OCI-LY1 (cell line): ENCODE results near the gene ADK.

Experiments
- H2AFZ ChIP-seq: fragments of 200-600 bp; sonication (generic), shearing (Covaris generic); 2 replicates; pipeline ENCODE4 v1.6.0; 2014; ENCODE audit warnings: antibody characterized with exemption, mild to moderate bottlenecking, low read length
- H3F3A ChIP-seq: fragments of 200-600 bp; sonication (generic), shearing (Covaris generic); 2 replicates; pipeline ENCODE4 v1.6.0; 2014; ENCODE audit warnings: mild to moderate bottlenecking, antibody characterized with exemption, low read length, moderate library complexity; ENCODE audit not compliant: insufficient read depth
- H3K27ac ChIP-seq: fragments of 200-600 bp; sonication (generic); 2 replicates; pipeline ENCODE4 v1.5.1; 2014; ENCODE audit warnings: low read length, mixed run types, mild to moderate bottlenecking, low read depth; ENCODE audit not compliant: poor library complexity, severe bottlenecking
- H3K27me3 ChIP-seq: fragments of 200-600 bp; sonication (generic); 2 replicates; pipeline ENCODE4 v1.6.0; 2014; ENCODE audit warnings: antibody characterized with exemption, mild to moderate bottlenecking, low read length, moderate library complexity; ENCODE audit not compliant: insufficient read depth
- H3K36me3 ChIP-seq: fragments of 200-600 bp; sonication (generic); 2 replicates; pipeline ENCODE4 v1.6.1; 2014; ENCODE audit warnings: mild to moderate bottlenecking, antibody characterized with exemption, low read length, moderate library complexity, mixed read lengths; ENCODE audit not compliant: insufficient read depth
- H3K4me1 ChIP-seq: fragments of 200-600 bp; sonication (generic); 2 replicates; pipeline ENCODE4 v1.5.1; 2014; ENCODE audit warnings: mild to moderate bottlenecking, low read length, moderate library complexity; ENCODE audit not compliant: insufficient read depth, severe bottlenecking
- H3K4me2 ChIP-seq: fragments of 200-600 bp; sonication (generic), shearing (Covaris generic); 2 replicates; pipeline ENCODE4 v1.6.1; 2014; ENCODE audit warnings: low read length
- H3K4me3 ChIP-seq: fragments of 200-600 bp; sonication (generic); 2 replicates; pipeline ENCODE4 v1.5.1; 2014; ENCODE audit warnings: low read length, low read depth, mild to moderate bottlenecking, mixed read lengths; ENCODE audit not compliant: poor library complexity, severe bottlenecking
- H3K79me2 ChIP-seq: fragments of 200-600 bp; shearing (Covaris generic); 2 replicates; pipeline ENCODE4 v1.6.1; 2016; ENCODE audit warnings: mixed run types, low read length, mixed read lengths; ENCODE audit not compliant: insufficient read depth
- H3K9ac ChIP-seq: fragments of 200-600 bp; sonication (generic), shearing (Covaris generic); 2 replicates; pipeline ENCODE4 v1.6.1; 2014; ENCODE audit warnings: mild to moderate bottlenecking, low read length, mixed read lengths
- H3K9me2 ChIP-seq: fragments of 200-600 bp; sonication (generic), shearing (Covaris generic); 2 replicates; pipeline ENCODE4 v1.6.1; 2014; ENCODE audit warnings: low read depth, mild to moderate bottlenecking, low read length, mixed read lengths
- H3K9me3 ChIP-seq: fragments of 200-600 bp; shearing (Covaris generic); 2 replicates; pipeline ENCODE4 v1.6.1; 2014; ENCODE audit warnings: low read length, mixed read lengths
- H4K20me1 ChIP-seq: fragments of 200-600 bp; sonication (generic), shearing (Covaris generic); 2 replicates; pipeline ENCODE4 v1.6.0; 2016; ENCODE audit warnings: mild to moderate bottlenecking, low read length; ENCODE audit not compliant: insufficient read depth
- EZH2 ChIP-seq: fragments of 200-600 bp; sonication (generic), shearing (Covaris generic); IDR thresholded peaks from 2 replicates; pipeline ENCODE4 v1.8.0; 2017; ENCODE audit warnings: borderline replicate concordance, mixed run types, mild to moderate bottlenecking, antibody characterized with exemption, low read length, moderate library complexity, mixed read lengths
- TF ChIP-seq, protein P1 (sequence below): fragments of 200-600 bp; sonication (generic), shearing (Covaris generic); IDR thresholded peaks from 2 replicates; pipeline ENCODE4 v1.5.1; 2017; ENCODE audit warnings: mild to moderate bottlenecking, antibody characterized with exemption, low read length, moderate library complexity, mixed read lengths

ADK gene

DNA sequence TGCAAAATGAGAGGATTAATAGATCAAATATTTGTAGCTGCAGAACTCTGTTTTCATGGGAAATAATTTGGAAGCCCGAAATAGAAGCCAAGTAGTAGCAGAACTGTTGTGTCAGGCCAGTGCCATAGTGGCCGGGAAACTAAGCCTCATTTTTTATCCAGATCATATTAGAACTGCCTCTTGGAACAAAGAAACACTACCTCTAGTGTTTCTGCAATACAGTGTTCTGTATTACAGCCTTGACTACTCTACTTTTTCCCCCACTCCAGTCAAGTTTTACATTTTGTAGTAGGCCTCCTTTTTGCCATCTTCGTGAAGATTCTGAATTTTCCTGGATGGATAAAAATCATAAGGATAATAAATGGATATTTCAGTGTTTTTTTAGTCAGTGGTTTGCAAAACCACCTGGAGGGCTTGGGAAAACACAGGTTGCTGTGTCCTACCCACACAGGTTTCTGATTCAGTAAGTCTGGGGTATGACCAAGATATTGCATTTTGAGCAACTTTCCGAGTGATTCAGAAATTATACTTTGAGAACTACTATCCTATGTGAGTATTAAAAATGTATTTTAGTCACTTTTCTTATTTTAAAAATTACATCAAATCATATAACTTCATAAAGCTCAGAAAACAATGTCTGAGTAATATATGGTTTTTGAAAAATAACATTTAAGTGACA lies 349.1 kb downstream of the ADK start:
- Histone ChIP-seq H3K79me2 (no peaks in the 10 kb centered on the region), H3K9ac (no peak overlapping the region), H3K4me1 (no peaks in the 10 kb centered on the region), H3F3A (no peaks in the 10 kb centered on the region), H2AFZ (no peak overlapping the region), H3K4me3 (no peak overlapping the region), H3K27ac (no peak overlapping the region), H3K27me3 (no peaks in the 10 kb centered on the region), H3K9me2 (no peaks in the 10 kb centered on the region), H3K9me3 (peaks cover 4% of the 10 kb centered on the region; the same call in 1 of the 2 replicates), H3K4me2 (no peak overlapping the region), H4K20me1 (no peaks in the 10 kb centered on the region), H3K36me3 (peaks cover 15% of the 10 kb centered on the region; the same call in 1 of the 2 replicates)
- TF ChIP-seq EZH2: no peak
- TF ChIP-seq, protein P1, sequence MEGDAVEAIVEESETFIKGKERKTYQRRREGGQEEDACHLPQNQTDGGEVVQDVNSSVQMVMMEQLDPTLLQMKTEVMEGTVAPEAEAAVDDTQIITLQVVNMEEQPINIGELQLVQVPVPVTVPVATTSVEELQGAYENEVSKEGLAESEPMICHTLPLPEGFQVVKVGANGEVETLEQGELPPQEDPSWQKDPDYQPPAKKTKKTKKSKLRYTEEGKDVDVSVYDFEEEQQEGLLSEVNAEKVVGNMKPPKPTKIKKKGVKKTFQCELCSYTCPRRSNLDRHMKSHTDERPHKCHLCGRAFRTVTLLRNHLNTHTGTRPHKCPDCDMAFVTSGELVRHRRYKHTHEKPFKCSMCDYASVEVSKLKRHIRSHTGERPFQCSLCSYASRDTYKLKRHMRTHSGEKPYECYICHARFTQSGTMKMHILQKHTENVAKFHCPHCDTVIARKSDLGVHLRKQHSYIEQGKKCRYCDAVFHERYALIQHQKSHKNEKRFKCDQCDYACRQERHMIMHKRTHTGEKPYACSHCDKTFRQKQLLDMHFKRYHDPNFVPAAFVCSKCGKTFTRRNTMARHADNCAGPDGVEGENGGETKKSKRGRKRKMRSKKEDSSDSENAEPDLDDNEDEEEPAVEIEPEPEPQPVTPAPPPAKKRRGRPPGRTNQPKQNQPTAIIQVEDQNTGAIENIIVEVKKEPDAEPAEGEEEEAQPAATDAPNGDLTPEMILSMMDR: no peak

DNA sequence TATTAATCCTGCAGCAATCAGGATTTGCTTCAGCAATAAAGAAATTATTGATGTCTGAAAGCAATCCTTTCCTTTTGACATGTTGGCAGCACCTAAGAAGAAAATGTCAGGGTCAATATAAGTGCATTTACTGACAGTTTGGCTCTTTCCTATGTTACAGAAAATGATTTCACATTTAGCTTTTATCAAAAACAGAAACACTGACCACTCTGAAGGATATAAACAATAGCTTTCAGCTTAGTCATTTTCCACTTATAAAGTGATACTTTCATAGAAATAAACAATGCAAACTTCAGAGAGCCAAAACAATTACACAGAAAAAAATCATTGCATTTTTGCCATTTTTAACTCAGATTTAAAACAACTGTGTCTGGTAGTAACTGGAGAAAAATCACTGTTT lies 349.8 kb downstream of the ADK start:
- Histone ChIP-seq H3K4me2 (no peak overlapping the region), H3K79me2 (no peaks in the 10 kb centered on the region), H3K9me2 (no peaks in the 10 kb centered on the region), H3K27me3 (no peaks in the 10 kb centered on the region), H2AFZ (no peak overlapping the region), H3K36me3 (peaks cover 20% of the 10 kb centered on the region; the same call in 1 of the 2 replicates), H3K4me1 (no peaks in the 10 kb centered on the region), H4K20me1 (no peaks in the 10 kb centered on the region), H3K9ac (no peak overlapping the region), H3K27ac (no peak overlapping the region), H3K4me3 (no peak overlapping the region), H3K9me3 (0 out of 2 replicates have a peak, but pooled peaks cover 2% of the 10 kb centered on the region), H3F3A (no peaks in the 10 kb centered on the region)
- TF ChIP-seq EZH2: no peak
- TF ChIP-seq, protein P1: no peak

DNA sequence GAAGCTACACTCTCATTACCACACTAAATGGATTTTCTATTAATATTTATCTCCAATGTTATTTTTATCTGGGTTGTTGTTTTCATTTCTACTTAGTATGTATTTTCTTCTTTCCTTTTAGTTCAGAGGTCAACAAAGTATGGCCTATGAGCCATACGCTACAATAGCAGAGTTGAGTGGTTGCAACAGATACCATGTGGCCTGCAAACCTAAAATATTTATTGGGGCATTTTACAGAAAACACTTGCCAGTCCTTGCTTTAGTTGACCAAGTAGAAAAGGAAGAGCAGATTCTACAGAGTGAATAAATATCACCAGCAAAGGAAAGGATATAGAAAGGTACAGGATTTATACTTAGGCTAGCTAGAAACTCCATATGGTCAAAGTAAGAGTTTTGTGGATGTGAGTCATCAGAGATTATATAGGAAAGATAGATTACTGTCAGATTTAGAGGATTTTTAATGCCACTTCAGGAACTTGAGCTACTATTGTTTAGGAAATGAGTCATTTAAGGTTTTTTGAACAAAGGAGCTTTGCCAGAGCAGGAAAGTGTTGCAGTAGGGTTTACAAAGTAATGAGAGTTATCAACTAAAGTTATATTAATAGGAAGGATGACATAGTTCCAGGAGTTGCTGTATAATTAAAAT lies 352.1 kb downstream of the ADK start:
- Histone ChIP-seq H3K4me3 (no peak overlapping the region), H3K27me3 (no peaks in the 10 kb centered on the region), H3K27ac (no peak overlapping the region), H2AFZ (no peak overlapping the region), H3F3A (no peaks in the 10 kb centered on the region), H3K79me2 (no peaks in the 10 kb centered on the region), H4K20me1 (no peaks in the 10 kb centered on the region), H3K9me3 (0 out of 2 replicates have a peak, but pooled peaks cover 2% of the 10 kb centered on the region), H3K9ac (no peak overlapping the region), H3K9me2 (no peaks in the 10 kb centered on the region), H3K4me1 (no peaks in the 10 kb centered on the region), H3K36me3 (peaks cover 27% of the 10 kb centered on the region), H3K4me2 (no peak overlapping the region)
- TF ChIP-seq, protein P1: no peak
- no peak for TF ChIP-seq EZH2
